NK-92 treated with Interleukin-12 subunit alpha and Interleukin-12 subunit beta, amount 100 ng/mL, for 24 hours (cell line): ENCODE measurements around the gene PACS1.
"Not testable (repeated sequence)": the region's sequence is repeated elsewhere in the genome, so short reads cannot be mapped to it uniquely, and the experiment has no call there.

Experiments
- DNase-seq: peaks from one replicate; lab custom pipeline; 2025; lab: John Stamatoyannopoulos, UW

The PACS1 gene

DNA sequence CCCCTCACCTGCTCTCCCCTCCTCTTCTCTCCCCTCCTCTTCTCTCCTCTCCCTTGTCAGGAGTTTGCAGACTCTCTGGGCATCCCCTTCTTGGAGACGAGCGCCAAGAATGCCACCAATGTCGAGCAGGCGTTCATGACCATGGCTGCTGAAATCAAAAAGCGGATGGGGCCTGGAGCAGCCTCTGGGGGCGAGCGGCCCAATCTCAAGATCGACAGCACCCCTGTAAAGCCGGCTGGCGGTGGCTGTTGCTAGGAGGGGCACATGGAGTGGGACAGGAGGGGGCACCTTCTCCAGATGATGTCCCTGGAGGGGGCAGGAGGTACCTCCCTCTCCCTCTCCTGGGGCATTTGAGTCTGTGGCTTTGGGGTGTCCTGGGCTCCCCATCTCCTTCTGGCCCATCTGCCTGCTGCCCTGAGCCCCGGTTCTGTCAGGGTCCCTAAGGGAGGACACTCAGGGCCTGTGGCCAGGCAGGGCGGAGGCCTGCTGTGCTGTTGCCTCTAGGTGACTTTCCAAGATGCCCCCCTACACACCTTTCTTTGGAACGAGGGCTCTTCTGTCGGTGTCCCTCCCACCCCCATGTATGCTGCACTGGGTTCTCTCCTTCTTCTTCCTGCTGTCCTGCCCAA, 206.0 kb downstream of the PACS1 start:
- DNase-seq = no peak

DNA sequence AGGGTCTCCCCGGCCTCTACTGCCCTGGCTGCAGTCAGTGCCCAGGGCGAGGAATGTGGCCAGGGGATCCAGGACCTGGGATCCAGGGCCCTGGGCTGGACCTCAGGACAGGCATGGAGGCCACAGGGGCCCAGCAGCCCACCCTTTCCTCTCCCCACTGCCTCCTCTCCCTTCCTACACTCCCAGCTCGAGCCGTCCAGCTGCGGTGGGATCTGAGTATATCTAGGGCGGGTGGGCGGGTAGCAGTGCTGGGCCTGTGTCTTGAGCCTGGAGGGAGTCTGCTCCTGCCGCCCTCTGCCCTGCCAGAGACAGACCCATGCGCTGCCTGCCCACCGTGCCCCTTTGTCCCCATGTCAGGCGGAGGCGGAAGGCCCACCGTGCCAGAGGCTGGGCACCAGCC, 206.5 kb downstream of the PACS1 start:
- not testable (repeated sequence) for DNase-seq

DNA sequence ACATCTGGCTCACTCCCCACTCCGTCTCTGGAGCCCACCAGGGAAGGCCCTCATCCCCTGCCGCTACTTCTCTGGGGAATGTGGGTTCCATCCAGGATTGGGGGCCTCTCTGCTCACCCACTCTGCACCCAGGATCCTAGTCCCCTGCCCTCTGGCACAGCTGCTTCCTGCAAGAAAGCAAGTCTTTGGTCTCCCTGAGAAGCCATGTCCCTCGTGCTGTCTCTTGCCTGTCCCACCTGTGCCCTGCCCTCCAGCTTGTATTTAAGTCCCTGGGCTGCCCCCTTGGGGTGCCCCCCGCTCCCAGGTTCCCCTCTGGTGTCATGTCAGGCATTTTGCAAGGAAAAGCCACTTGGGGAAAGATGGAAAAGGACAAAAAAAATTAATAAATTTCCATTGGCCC, 207.0 kb downstream of the PACS1 start:
- not testable (repeated sequence) for DNase-seq

DNA sequence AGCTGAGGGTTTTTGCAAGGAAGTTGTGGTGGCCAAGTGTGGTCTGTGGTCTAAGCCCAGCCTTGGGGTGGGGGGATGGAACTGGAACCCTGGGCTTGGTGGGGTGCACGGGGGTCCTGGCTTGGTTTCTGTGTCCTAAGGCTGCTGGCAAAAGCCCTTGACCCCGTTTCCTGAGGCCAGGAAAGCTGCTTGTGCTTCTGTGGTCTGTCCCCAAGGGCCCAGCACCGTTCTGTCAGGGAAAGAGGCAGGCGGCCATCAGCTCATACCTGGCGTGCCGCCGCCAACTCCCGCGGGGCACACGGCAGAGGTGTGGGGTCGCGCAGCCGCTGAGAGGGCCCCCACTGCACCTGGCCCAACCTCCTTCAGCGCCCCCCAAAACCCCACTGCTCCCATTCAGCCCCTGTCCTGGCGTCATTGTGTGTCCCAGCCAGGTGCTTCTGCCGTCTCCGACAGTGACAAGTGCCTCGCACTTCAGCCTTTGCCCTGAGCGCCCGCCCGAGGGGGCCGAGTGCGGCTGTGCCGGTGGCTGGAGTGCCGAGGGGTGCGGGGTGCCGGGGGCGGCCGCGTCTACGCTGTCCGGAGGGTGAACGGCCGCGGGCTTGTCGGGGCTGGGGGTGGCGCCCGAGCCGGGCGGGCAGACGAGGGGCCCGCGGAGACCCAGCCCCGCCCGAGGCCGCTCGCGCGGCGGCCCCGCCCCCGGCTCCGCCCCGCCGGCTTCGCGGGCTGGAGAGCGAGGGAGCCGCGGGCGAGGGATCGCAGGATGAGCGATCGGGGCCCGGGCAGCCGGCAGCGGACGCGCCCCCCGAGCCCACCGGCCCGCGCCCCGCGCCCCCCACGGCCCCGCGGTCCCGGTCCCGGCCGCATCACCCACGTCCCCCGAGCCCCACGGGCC, 207.6 kb downstream of the PACS1 start, which contains the start of gene CNIH2:
TSS of gene CNIH2 (plus strand) at position 705 of the 892 bp plus-strand sequence. CDS start 282 bp downstream, outside the sequence.
- no peak for DNase-seq

DNA sequence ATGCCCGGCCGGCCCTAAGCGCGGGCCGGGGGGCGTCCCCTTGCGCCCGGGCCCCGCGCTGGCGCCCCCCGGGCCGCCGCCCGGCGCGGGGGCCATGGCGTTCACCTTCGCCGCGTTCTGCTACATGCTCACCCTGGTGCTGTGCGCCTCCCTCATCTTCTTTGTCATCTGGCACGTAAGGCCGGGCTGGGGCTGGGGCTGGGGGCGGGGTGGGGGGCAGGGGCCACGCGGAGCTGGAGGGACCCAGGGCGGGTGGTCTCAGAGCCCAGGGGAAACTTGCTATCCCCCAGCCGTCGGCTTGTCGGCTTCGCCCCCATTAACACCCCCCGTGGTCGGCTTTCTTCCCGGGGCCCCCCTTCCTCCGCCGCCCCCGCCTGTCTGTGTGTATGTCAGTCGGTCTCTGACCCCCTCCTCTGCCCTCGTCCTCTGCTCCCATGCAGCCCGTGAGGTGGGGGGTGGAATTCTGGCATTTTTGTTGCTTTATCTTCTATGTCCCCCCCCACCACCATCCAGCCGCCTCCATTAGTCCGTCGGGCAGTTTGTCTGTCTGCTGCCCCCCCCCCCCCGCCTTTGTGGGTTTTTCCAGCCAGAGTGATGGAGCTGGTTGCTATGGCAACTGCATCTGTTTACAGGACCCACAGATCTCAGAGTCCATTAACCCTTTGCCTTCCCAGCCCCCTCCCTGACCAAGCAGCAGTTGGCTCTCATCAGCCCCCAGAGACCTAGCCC, 208.5 kb downstream of the PACS1 start:
- no peak for DNase-seq

DNA sequence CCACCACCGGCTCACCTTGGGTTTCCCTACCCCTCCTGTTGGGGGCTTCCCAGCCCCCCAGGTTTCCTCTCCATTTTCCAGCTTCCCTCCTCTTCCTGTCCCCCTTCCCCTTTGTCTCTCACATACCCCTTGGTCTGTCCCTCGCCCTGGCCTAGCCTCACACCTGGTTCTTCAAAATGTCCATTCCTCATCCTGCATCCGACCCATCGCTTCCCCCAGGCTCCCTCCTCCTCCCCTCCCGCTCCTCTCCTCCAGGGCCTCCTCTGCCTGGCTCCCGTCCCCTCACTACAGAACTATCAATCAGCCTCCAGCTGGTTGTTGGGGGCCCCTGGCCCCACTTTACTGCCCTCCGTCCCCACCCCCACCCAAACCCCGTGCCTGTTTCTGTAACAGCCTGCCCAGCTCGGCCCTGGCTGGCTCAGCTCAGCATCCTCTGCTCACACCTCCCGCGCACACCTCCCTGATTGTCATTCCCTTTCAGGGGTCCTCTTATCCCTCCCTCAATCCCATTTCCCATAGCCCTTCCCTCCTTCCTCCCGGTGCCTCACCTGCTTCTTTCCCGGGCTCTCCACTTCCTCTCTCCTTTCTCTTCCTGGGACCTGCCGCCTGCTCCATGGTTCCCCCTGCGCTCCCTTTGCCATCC, 209.1 kb downstream of the PACS1 start:
- DNase-seq = no peak

DNA sequence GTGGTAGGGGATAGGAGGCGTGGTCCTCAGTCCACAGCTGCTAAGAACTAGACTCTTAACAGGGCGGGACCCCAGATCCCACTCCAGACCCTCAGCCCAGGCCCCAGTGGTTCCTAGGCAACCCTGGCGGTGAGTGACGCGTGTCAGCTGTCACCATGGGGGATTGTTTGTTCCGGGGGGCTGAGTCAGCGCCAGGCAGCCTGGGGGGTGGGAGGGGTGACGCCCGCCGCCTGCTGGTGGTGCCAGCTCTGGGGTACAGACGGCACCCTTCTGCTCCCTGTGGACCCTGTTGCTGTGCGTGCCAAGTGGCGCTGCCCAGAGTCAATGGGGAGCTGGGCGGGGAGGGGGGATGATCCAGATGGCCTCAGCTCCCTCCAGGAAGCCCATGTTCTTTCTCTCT, 210.4 kb downstream of the PACS1 start:
- DNase-seq = no peak

DNA sequence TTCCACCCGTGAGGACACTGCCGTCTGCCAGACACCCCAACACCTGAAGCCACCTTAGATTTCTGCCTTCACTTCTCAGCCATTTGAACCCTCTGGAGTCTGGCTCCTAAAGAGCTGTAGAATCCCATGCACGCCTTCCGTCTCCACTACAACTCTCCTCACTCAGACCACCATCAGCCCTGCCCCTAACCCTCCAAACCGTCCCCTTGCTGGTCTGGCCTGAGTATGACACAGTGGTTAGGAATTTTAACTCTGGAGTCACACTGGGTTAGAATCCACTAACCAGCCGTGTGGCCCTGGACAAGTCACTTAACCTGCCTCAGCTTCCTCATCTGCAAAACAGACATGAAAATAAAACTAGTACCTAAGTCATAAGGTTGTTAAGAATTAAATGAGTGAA, 210.9 kb downstream of the PACS1 start:
- DNase-seq = no peak

DNA sequence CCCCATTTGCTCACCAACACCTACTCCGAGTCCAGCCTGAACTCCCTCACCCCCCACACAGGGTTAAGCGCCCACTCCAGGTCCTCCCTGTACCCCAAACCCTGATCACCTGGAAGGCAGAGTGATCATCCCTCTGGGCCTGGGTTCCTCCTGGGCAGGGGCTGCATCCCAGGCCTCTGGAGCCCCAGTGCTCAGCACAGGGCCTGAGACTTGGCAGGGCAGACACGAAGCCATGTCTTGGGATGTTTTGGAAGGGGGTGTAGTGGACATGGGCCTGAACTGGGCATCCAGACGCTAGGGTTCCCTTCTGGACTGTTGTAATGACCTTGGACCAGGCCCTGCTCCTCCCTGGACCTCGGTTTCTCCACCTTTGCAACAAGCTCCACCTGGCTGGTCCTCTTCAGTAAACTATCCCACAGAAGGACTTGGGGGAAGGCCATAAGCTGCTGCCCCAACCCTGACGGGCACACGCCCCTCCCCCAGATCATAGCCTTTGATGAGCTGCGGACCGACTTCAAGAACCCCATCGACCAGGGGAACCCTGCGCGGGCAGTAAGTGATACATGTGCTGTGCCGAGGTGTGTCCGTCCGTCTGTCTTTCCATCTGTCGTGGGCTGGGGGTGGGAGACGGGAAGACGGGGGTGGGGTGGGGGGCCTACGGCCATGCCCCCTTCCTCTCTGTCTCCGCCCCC, 211.8 kb downstream of the PACS1 start:
- no peak for DNase-seq

DNA sequence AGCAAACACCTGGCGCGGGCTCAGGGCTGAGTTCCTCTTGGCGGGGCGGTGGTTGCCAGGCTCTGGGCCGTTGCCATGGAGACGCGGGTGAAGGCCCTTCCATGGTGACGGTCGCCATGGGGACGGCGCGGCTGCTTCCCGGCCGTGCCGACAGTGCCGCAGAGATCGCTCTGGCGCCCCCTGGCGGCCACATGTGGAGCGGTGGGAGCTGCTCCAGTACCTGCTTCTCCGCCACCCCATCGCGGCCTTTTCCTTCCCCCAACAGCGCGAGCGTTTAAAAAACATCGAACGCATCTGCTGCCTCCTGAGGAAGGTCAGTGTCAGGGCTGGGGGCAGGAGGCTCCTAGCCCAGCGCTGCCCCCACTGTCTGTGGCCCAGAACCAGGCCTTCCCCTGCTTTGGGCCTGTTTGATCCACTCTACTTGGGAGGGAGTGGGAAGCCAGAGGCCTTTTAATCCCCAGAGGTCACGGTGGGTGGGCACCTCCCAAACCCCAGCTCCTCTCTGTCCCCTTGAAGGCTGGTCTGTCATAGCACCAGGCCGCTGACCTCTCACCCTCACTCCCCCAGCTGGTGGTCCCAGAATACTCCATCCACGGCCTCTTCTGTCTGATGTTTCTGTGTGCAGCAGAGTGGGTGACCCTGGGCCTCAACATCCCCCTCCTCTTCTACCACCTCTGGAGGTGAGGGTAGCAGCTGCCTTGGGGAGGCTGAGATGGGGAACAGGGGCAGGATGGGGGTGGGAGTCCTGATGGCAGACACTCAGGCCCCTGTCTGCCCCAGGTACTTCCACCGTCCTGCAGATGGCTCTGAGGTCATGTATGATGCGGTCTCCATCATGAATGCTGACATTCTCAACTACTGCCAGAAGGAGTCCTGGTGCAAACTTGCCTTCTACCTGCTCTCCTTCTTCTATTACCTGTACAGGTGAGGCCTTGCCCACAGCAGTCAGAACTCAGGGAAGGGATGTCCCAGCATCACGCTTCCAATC, 212.7 kb downstream of the PACS1 start:
- peak; percentile 96 for DNase-seq

DNA sequence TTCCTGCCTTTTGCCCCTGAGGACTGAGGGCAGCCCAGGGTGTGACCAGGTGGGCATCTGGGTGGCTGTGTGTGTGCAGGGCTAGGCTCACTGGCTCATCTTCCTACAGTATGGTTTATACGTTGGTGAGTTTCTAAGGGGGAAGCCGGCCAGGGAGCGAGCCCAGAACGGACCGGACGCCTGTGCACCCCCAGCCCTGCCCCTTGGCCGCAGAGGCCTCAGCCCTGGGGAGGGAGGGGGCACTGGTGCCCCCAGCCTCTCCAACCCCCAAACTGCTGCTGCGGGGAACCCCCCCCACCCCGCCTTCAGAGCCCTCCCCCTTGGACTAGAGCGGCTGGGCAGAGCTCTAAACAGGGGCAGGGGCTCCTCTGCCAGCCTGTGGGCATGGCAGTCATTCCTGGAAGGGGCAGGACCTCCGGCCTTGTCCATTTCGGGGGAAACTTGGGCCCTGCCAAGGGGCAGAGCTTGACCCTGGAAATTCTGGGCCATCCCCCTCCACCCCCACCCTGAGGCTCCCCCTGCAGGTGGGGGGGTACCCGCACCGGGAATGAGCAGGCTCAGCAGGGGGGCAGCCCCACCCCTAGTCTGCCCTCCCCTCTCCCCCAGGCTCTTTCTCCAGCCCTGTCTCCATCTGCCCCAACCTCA, 213.5 kb downstream of the PACS1 start:
- DNase-seq = no peak

DNA sequence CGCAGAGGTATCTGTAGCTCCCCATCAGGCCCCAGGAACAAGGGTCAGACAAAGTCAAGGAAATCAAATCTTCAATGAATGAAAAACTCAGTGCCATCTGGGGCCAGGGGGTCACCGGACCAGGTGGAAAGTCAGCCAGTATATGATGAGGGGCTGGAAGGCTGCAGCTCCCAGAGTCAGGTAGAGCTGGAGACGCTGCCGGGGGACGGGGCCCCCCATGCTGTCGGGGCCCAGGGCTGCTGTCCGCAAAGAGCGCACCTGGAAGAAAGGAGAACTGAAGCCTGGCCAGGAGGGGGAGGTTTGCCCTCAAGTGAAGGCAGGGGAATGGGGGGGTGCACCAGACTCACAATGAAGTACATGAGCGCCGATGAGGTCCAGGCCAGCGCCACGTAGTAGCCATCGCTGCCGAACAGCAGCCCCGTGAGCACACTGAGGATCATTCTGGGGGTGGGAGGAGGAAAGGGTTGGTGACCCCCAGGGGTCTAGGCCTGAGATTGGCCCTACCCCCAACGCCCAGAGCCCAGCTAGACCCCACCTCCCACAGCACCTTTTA, 214.5 kb downstream of the PACS1 start:
- no peak for DNase-seq

DNA sequence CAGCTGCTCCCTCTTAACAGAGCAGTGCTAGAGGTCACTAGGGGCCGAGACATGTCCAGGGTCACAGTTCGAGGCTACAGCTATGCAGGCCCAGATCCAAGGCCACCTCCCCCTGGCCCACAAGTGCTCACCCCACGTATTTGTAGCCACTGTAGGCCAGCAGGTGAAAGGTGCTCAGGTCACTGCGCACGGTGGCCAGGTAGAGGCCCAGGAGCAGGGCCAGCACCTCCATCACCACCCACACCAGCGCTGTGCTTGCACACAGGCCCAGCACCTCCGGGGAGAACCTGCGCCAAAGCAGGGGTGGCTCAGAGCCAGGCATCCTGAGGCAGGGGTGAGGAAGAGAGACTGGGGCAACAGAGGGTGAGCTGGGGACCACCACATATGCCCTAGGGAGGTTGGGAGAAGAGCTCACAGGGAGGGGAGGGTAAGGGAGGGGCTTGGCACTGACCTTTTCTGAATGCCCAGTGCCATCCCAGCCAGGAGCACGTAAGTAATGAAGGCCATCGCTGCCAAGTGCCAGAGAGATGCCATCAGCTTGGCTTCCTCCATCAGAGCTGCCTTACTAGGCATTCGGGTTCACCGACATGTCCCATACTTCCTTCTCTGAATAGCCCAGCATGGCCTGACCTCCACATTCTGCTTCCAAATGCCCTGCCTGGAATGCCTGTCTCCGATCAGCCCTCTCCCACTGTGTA, 215.3 kb downstream of the PACS1 start:
- no peak for DNase-seq

DNA sequence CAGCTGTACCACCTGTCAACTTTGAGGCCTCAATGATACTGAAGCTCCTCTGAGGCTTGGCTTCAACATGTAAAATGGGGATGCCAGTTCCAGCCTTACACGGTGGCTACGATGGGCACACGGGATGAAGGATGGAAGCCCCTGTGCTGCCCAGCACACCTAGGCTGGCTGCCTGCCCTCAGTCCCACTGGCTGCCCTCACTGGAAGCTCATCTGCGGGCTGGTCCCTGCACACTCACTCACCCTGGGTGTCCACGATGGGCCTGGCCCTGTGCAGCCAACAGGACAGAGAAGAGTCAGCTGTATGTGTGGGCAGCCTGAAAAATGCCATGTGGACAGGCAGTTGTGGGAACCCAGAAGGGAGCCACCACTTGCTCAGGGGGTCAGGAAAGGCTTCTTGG, 216.6 kb downstream of the PACS1 start:
- no peak for DNase-seq

DNA sequence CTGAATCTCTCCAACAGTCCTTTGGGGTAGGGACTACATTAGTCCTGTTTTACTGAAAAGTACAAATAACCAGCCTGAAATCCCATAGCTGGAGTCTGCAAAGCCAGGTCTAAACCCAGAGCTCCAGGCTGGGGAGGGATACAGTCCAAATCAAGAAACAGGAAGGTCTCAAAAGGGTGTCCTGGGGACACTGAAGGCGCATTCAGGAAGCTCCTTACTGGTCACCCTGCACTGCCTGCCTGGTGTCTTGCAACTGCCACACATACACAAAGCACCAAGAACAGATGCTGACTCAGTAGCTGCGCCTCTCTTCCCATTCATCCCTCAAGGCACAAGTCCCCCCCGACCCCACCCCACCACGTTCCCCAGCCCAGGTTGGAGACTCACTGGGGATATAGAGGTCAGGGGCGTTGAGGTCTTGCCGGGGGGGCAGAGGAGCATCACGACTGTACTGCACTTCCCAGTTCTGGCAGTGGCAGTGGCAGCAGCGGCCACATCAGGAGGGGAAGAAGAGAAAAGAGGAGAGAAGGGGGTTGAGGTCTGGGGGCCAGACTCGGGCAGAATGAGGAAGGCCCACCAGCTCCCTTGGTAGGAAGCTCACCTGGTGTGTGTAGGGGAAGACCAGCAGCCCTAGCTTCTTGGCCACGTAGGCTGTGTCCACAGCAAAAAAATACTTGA, 217.3 kb downstream of the PACS1 start:
- no peak for DNase-seq

DNA sequence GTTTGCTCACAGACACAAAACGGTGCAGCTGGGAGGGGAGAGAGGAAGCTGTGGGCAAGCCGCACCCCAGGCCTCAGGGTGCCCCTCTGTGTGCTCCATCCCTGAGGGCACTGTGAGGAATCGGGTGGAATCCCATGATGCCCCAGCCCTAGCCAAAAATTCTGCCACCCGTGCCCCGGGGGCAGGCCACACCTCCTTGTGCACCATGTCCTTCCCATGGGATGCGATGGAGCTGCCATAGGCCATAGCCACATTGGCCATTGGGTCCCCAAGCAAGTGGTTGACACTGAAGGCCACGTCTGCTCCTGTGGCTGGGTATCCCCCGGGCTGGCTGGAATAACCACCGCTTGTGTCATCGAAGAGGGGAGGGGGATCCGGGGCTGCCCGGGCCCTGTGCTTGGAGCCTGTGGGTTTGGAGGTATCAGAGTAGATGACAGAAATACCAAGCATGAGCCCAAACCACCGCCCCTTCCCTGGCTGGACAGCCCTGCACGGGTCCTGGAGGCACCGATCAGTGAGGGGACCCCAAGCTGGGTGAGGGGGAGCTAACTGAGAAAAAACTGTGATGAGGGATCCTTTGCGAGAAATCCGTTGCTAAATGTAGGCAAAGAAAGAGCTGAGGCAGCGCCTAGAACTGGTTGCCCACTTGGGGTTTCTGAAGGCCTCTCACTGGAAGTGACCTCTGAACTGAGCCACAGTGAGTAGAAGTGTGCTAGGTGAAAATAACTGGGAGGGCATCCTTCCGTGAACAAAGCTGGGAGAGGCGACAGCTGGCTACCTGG, 218.0 kb downstream of the PACS1 start:
- no peak for DNase-seq
